Peyer's patch (tissue), 4 donors: ENCODE data around the gene PKD1.

Source experiments
- CTCF ChIP-seq, 6 experiments: fragments of 450-650 bp in 4 of 6; fragments of 200-600 bp in 2 of 6; sonication (generic) in 1 of 6; IDR thresholded peaks; one replicate each; pipeline ENCODE4 v1.5.1; 2017 to 2019; ENCODE audit warnings: antibody characterized with exemption in 6 of 6, mild to moderate bottlenecking in 3 of 6, moderate library complexity in 1 of 6
- POLR2A ChIP-seq, 2 donors: fragments of 450-650 bp; IDR thresholded peaks; one replicate each; pipeline ENCODE4 v1.5.1; 2017; ENCODE audit warnings: antibody characterized with exemption in 2 of 2, mild to moderate bottlenecking in 2 of 2, moderate library complexity in 2 of 2

- TF ChIP-seq CTCF (IDR thresholded peaks at IDR 0.05) (no peak), POLR2A (IDR thresholded peaks at IDR 0.05) (no peak)
Measured at GRCh38 chr16:2042986-2043666, 92.6 kb downstream of the PKD1 start.
